Astrocyte (in vitro differentiated cells and primary cell): ENCODE measurements around the gene DDR1.
"Not testable (repeated sequence)": the region's sequence is repeated elsewhere in the genome, so short reads cannot be mapped to it uniquely, and the experiment has no call there.

ENCODE experiments used
- CTCF ChIP-seq: IDR thresholded peaks from 2 replicates; pipeline ENCODE4 v1.5.1; 2011; ENCODE audit warnings: low read depth, mild to moderate bottlenecking, inconsistent platforms, low read length, moderate library complexity; ENCODE audit not compliant: insufficient read depth
- EZH2 ChIP-seq: IDR thresholded peaks from 2 replicates; pipeline ENCODE4 v1.6.1; 2012; ENCODE audit warnings: mild to moderate bottlenecking, low read length, inconsistent platforms; ENCODE audit not compliant: insufficient read depth

GRCh38 chr6:30910473-30910872 is 26.2 kb downstream of the DDR1 start:
- TF ChIP-seq EZH2, CTCF: not testable (repeated sequence)
